Measurements from ENCODE around the gene IL11. TPM values are rescaled to one million over a fixed set of nuclear protein-coding genes. Genes with fewer than 3 reads are reported as not detected.

IL11 gene
- total RNA-seq, 1 donor from 2014 or later, result 3.1 TPM

DNA sequence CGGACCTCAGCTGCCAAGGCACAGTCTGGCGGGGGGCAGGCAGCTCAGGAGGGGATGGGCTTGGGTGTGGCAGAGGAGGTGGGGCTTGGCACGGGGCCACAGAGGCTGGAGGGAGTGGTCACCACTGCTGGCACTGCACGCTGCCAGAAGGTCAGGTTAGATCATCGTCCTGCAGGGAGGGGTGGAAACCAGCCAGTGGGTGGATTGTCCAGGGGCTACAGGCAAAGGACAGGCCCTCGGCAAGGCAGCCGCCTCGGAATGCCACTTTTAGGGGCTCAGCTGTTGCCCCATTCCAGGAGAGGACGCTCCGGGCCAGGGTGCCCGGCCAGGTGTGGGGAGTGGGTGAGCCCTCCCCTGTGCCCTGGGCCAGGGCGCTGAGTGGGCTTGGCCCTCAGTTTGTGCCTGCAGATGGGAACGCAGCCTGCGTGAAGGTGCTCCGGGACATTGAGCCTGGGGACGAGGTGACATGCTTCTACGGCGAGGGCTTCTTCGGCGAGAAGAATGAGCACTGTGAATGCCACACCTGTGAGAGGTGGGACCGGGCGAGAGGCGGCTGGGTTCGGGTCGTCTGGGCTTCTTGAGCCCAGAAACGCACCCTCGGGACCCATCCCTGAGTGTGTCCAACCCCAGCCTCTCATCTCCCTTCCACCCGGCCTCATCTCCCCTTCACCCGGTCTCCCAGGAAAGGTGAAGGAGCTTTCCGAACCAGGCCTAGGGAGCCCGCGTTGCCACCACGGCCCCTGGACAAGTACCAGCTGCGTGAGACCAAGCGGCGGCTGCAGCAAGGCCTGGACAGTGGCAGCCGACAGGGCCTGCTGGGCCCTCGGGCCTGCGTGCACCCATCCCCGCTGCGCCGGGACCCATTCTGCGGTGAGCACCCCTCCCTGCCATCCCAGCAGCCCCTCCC, 24.2 kb downstream of the IL11 start:
- peaks cover 3% of the 10 kb centered on the region for H3K27me3 Mint-ChIP-seq (ENCODE audit: low read depth)
- TF ChIP-seq, protein P1, sequence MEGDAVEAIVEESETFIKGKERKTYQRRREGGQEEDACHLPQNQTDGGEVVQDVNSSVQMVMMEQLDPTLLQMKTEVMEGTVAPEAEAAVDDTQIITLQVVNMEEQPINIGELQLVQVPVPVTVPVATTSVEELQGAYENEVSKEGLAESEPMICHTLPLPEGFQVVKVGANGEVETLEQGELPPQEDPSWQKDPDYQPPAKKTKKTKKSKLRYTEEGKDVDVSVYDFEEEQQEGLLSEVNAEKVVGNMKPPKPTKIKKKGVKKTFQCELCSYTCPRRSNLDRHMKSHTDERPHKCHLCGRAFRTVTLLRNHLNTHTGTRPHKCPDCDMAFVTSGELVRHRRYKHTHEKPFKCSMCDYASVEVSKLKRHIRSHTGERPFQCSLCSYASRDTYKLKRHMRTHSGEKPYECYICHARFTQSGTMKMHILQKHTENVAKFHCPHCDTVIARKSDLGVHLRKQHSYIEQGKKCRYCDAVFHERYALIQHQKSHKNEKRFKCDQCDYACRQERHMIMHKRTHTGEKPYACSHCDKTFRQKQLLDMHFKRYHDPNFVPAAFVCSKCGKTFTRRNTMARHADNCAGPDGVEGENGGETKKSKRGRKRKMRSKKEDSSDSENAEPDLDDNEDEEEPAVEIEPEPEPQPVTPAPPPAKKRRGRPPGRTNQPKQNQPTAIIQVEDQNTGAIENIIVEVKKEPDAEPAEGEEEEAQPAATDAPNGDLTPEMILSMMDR (IDR thresholded peaks at IDR 0.05), result no peak
- no peak for DNase-seq (ENCODE audit: low spot score)
- no peaks in the 10 kb centered on the region for H3K36me3 Mint-ChIP-seq (ENCODE audit: low read depth)
- no peak overlapping the region for H3K4me3 Mint-ChIP-seq (ENCODE audit: unreplicated experiment)
- H3K9me3 Mint-ChIP-seq (ENCODE audit: low read depth), result no peaks in the 10 kb centered on the region
- no peak overlapping the region for H3K27ac Mint-ChIP-seq (ENCODE audit: unreplicated experiment)
- peaks cover 20% of the 10 kb centered on the region for H3K4me1 Mint-ChIP-seq (ENCODE audit: low read depth)

GRCh38 chr19:55345101-55345817, 25.0 kb downstream of the IL11 start:
- H3K27me3 Mint-ChIP-seq (ENCODE audit: low read depth), result no peaks in the 10 kb centered on the region
- H3K36me3 Mint-ChIP-seq (ENCODE audit: low read depth), result no peaks in the 10 kb centered on the region
- peaks cover 28% of the 10 kb centered on the region for H3K4me1 Mint-ChIP-seq (ENCODE audit: low read depth)
- TF ChIP-seq, protein P1 (IDR thresholded peaks at IDR 0.05), result no peak
- no peak overlapping the region for H3K27ac Mint-ChIP-seq (ENCODE audit: unreplicated experiment)
- no peak for DNase-seq (ENCODE audit: low spot score)
- no peak overlapping the region for H3K4me3 Mint-ChIP-seq (ENCODE audit: unreplicated experiment)
- no peaks in the 10 kb centered on the region for H3K9me3 Mint-ChIP-seq (ENCODE audit: low read depth)

DNA sequence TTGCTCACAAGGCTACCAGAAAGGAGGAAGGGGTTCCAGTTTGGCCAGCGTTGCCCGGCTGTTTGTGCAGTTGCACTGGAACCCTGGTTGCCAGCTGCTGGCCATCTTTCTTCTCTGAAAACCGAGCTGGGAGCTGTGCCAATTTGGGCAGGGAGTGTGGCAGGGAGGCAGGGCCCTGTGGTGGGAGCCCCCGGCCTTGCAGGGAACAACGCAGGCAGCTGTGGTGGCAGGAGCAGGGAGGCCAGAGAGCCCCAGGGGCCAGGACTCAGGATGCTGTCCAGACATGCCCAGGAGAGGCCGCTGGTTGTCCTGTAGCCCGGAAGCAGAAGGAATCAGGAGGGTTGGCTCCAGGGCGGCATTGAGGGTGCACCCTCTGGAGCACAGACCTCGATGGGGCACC, 25.8 kb downstream of the IL11 start:
- Mint-ChIP-seq H3K27me3 (ENCODE audit: low read depth) (no peaks in the 10 kb centered on the region), H3K4me3 (ENCODE audit: unreplicated experiment) (no peak overlapping the region), H3K9me3 (ENCODE audit: low read depth) (no peaks in the 10 kb centered on the region), H3K4me1 (ENCODE audit: low read depth) (peaks cover 33% of the 10 kb centered on the region), H3K27ac (ENCODE audit: unreplicated experiment) (no peak overlapping the region), H3K36me3 (ENCODE audit: low read depth) (no peaks in the 10 kb centered on the region)
- no peak for DNase-seq (ENCODE audit: low spot score)
- TF ChIP-seq, protein P1 (IDR thresholded peaks at IDR 0.05), result peak; percentile 24

GRCh38 chr19:55341595-55342531, 28.4 kb downstream of the IL11 start:
- Mint-ChIP-seq H3K4me3 (ENCODE audit: unreplicated experiment) (peak overlapping the region; percentile 40), H3K27me3 (ENCODE audit: low read depth) (no peaks in the 10 kb centered on the region), H3K9me3 (ENCODE audit: low read depth) (no peaks in the 10 kb centered on the region), H3K36me3 (ENCODE audit: low read depth) (no peaks in the 10 kb centered on the region), H3K27ac (ENCODE audit: unreplicated experiment) (no peak overlapping the region), H3K4me1 (ENCODE audit: low read depth) (peaks cover 39% of the 10 kb centered on the region)
- no peak for DNase-seq (ENCODE audit: low spot score)
- TF ChIP-seq, protein P1 (IDR thresholded peaks at IDR 0.05), result no peak
